Measurements from ENCODE around the gene HBS1L.

- TF ChIP-seq CTCF (IDR thresholded peaks at IDR 0.05 in 2 of 3, conservative IDR thresholded peaks at IDR 0.05 in 1 of 3; ENCODE audit: insufficient read depth in 2 of 3, low read depth in 1 of 3, low read length in 3 of 3) (no peak), ETV6 (IDR thresholded peaks at IDR 0.05; ENCODE audit: borderline replicate concordance in 1 of 2, low read depth in 2 of 2, low read length in 1 of 2) (no peak), ETV6 (CRISPR knock-in tag; IDR thresholded peaks at IDR 0.05; ENCODE audit: borderline replicate concordance) (no peak), EZH2 (IDR thresholded peaks at IDR 0.05; ENCODE audit: borderline replicate concordance, low read depth, low read length) (no peak), RBM25 (IDR thresholded peaks at IDR 0.05; ENCODE audit: low read depth, low read length, severe bottlenecking) (no peak), CHCHD3 (CRISPR knock-in tag; IDR thresholded peaks at IDR 0.05) (no peak), SAFB2 (IDR thresholded peaks at IDR 0.05; ENCODE audit: borderline replicate concordance, low read depth, low read length, severe bottlenecking) (no peak), ATF7 (IDR thresholded peaks at IDR 0.05) (no peak), ZZZ3 (IDR thresholded peaks at IDR 0.05) (no peak), THAP12 (CRISPR knock-in tag; IDR thresholded peaks at IDR 0.05) (no peak), MYC (IDR thresholded peaks at IDR 0.05; ENCODE audit: low read depth, low read length) (no peak), MYC (CRISPR knock-in tag; IDR thresholded peaks at IDR 0.05; ENCODE audit: borderline replicate concordance, low read depth) (no peak), XRCC5 (IDR thresholded peaks at IDR 0.05; ENCODE audit: low read depth, low read length) (no peak), POLR2H (tag; IDR thresholded peaks at IDR 0.05; ENCODE audit: low read depth) (no peak), ZBTB1 (CRISPR knock-in tag; IDR thresholded peaks at IDR 0.05; ENCODE audit: borderline replicate concordance, low read depth) (no peak), RAD21 (CRISPR knock-in tag; conservative IDR thresholded peaks at IDR 0.05 in 1 of 2, IDR thresholded peaks at IDR 0.05 in 1 of 2) (no peak; a peak in 1 of 4 replicates)
These were observed 39.0 kb upstream of the HBS1L start for GRCh38 chr6:135093578-135093977.
